Smooth muscle cell of the brain vasculature (primary cell): ENCODE results near the gene KRTAP10-7.
"Not testable (repeated sequence)": the region's sequence is repeated elsewhere in the genome, so short reads cannot be mapped to it uniquely, and the experiment has no call there.

Experiments
- DNase-seq: peaks from one replicate; pipeline ENCODE4 v3.0.0-alpha.2; 2012; ENCODE audit warnings: low read depth, low spot score

The KRTAP10-7 gene

GRCh38 chr21:44571844-44572782 lies 28.3 kb upstream of the KRTAP10-7 start:
- DNase-seq, result no peak

GRCh38 chr21:44572959-44573583 lies 27.3 kb upstream of the KRTAP10-7 start:
- DNase-seq, result no peak

- not testable (repeated sequence) for DNase-seq
Observed at GRCh38 chr21:44573630-44574456, 26.6 kb upstream of the KRTAP10-7 start, which contains the start of gene KRTAP10-4. Gene KRTAP10-4, plus strand, starts transcription at chr21:44573729. Its CDS starts 30 bp downstream, at chr21:44573759.

- DNase-seq, result no peak
Observed at GRCh38 chr21:44574457-44575306, 25.7 kb upstream of the KRTAP10-7 start.

- no peak for DNase-seq
Observed at GRCh38 chr21:44575307-44576024, 24.9 kb upstream of the KRTAP10-7 start.

- no peak for DNase-seq
Observed at GRCh38 chr21:44576025-44576420, 24.4 kb upstream of the KRTAP10-7 start.

GRCh38 chr21:44578371-44579055 lies 21.9 kb upstream of the KRTAP10-7 start:
- DNase-seq, result no peak

- no peak for DNase-seq
Observed at GRCh38 chr21:44579056-44579832, 21.2 kb upstream of the KRTAP10-7 start.

- no peak for DNase-seq
Observed at GRCh38 chr21:44579833-44580144, 20.6 kb upstream of the KRTAP10-7 start.

GRCh38 chr21:44580231-44580821 lies 20.1 kb upstream of the KRTAP10-7 start, which contains the start of gene KRTAP10-5:
Gene KRTAP10-5, minus strand, starts transcription at chr21:44580604. Its CDS starts 26 bp downstream, at chr21:44580578.
- DNase-seq, result not testable (repeated sequence)

- no peak for DNase-seq
Observed at GRCh38 chr21:44581158-44581557, 19.2 kb upstream of the KRTAP10-7 start.

- DNase-seq, result no peak
Observed at GRCh38 chr21:44582055-44582454, 18.3 kb upstream of the KRTAP10-7 start.

- DNase-seq, result no peak
Observed at GRCh38 chr21:44583089-44583799, 17.2 kb upstream of the KRTAP10-7 start.

GRCh38 chr21:44583800-44584147 lies 16.6 kb upstream of the KRTAP10-7 start:
- no peak for DNase-seq

- DNase-seq, result no peak
Observed at GRCh38 chr21:44585892-44586291, 14.5 kb upstream of the KRTAP10-7 start.

GRCh38 chr21:44589094-44589493 lies 11.3 kb upstream of the KRTAP10-7 start:
- no peak for DNase-seq

- DNase-seq, result no peak
Observed at GRCh38 chr21:44589586-44590305, 10.7 kb upstream of the KRTAP10-7 start.
